OCI-LY7 (cell line): ENCODE measurements around the gene IER5.

Experiments used
- CTCF ChIP-seq: fragments of 200-600 bp; sonication (generic); conservative IDR thresholded peaks from 2 replicates; pipeline ENCODE4 v1.5.1; 2014; ENCODE audit warnings: mild to moderate bottlenecking, antibody characterized with exemption, low read length, moderate library complexity, mixed read lengths
- EZH2phosphoT487 ChIP-seq: fragments of 200-600 bp; sonication (generic); IDR thresholded peaks from 2 replicates; pipeline ENCODE4 v1.6.1; 2018; ENCODE audit warnings: low read depth, borderline replicate concordance, mild to moderate bottlenecking, mixed run types, antibody characterized with exemption, low read length, moderate library complexity, mixed read lengths

DNA sequence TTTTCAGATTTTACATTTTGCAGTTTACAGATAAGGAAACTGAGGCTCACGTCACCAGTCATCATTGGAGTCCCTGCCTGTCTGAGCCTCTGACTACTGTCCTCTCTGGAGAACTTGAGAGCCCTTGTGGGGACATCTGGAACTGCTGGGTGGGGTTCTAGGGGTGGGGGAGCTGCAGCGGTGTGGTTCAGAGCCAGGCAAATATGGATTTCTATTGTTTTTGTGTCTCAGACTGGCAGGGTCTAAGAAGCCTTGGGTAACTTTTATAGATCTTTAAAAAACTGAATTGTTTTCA lies 46.9 kb downstream of the IER5 start:
- TF ChIP-seq CTCF (peak; percentile 56), EZH2phosphoT487 (no peak)
